DND-41 (cell line): Measurements from ENCODE around the gene PITPNM1.

Source experiments
- ATAC-seq: fragments of 200-7000 bp; cut with Tn5 transposase; 3 replicates; pipeline ENCODE4 v1.9.1; 2021; ENCODE audit warnings: low read depth; ENCODE audit not compliant: insufficient read depth
- DNase-seq: peaks from one replicate; pipeline ENCODE4 v3.0.0-alpha.2; 2020
- H2AFZ ChIP-seq: 2 replicates; pipeline ENCODE4 v1.6.0; 2012; ENCODE audit warnings: low read depth, low read length
- H3K27ac ChIP-seq: 2 replicates; pipeline ENCODE4 v1.5.1; 2012; ENCODE audit warnings: low read length, inconsistent platforms
- H3K27me3 ChIP-seq: fragments of 200-600 bp; sonication (generic); 2 replicates; pipeline ENCODE4 v1.6.0; 2012; ENCODE audit warnings: low read length, mild to moderate bottlenecking, inconsistent platforms; ENCODE audit not compliant: insufficient read depth, poor library complexity
- H3K36me3 ChIP-seq: 2 replicates; pipeline ENCODE4 v1.5.1; 2012; ENCODE audit warnings: low read length, inconsistent platforms; ENCODE audit not compliant: insufficient read depth
- H3K4me1 ChIP-seq: 2 replicates; pipeline ENCODE4 v1.5.1; 2012; ENCODE audit warnings: mild to moderate bottlenecking, low read length; ENCODE audit not compliant: insufficient read depth
- H3K4me2 ChIP-seq: 2 replicates; pipeline ENCODE4 v1.6.0; 2012; ENCODE audit warnings: mild to moderate bottlenecking, moderate library complexity, low read length, inconsistent platforms; ENCODE audit not compliant: insufficient read depth
- H3K4me3 ChIP-seq, 2 experiments: fragments of 200-600 bp in 1 of 2; shearing (Covaris generic) in 1 of 2; 2 replicates each; pipeline ENCODE4 v1.5.1; 2012 to 2016; ENCODE audit warnings: inconsistent platforms in 2 of 2, low read length in 2 of 2, mild to moderate bottlenecking in 2 of 2, low read depth in 1 of 2, moderate library complexity in 1 of 2
- H3K79me2 ChIP-seq: 2 replicates; pipeline ENCODE4 v1.6.0; 2012; ENCODE audit warnings: low read length, inconsistent platforms; ENCODE audit not compliant: insufficient read depth
- H3K9ac ChIP-seq: 2 replicates; pipeline ENCODE4 v1.6.0; 2012; ENCODE audit warnings: low read depth, mild to moderate bottlenecking, inconsistent platforms, low read length, moderate library complexity
- H3K9me3 ChIP-seq: 2 replicates; pipeline ENCODE4 v1.5.1; 2012; ENCODE audit warnings: low read length, moderate library complexity, mild to moderate bottlenecking, inconsistent platforms; ENCODE audit not compliant: insufficient read depth, severe bottlenecking
- H4K20me1 ChIP-seq: 2 replicates; pipeline ENCODE4 v1.6.0; 2012; ENCODE audit warnings: low read length; ENCODE audit not compliant: insufficient read depth
- EZH2 ChIP-seq: IDR thresholded peaks from 3 replicates; pipeline ENCODE4 v1.6.1; 2012; ENCODE audit warnings: borderline replicate concordance, low read depth, mild to moderate bottlenecking, moderate library complexity, low read length, inconsistent platforms; ENCODE audit not compliant: severe bottlenecking
- TF ChIP-seq, protein P1 (sequence below): IDR thresholded peaks from 2 replicates; pipeline ENCODE4 v1.5.1; 2012; ENCODE audit warnings: borderline replicate concordance, low read length, moderate library complexity, mild to moderate bottlenecking; ENCODE audit not compliant: poor library complexity, severe bottlenecking; ENCODE audit errors: extremely low read depth

Gene PITPNM1

DNA sequence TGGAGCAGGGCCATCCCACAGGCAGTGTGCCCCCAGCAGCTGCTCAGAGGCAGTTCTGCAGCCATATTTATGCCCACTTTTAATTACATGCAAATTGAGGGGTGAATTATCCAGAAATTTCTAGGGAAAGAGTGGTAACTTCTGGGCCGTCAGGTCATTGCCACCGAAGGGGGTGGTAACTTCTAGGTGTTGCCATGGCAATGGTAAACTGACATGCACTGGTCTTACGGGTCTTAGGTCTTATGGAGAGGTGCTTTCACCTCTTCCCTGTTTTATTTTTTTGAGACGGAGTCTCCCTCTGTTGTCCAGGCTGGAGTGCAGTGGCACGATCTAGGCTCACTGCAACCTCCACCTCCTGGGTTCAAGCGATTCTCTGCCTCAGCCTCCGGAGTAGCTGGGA is 32.3 kb downstream of the PITPNM1 start:
- Histone ChIP-seq H3K27ac (no peak overlapping the region), H3K4me2 (no peak overlapping the region), H2AFZ (no peak overlapping the region), H3K79me2 (peaks cover 11% of the 10 kb centered on the region), H3K27me3 (no peaks in the 10 kb centered on the region), H3K9ac (no peak overlapping the region), H4K20me1 (no peaks in the 10 kb centered on the region), H3K9me3 (no peaks in the 10 kb centered on the region), H3K4me1 (peaks cover 15% of the 10 kb centered on the region), H3K36me3 (no peaks in the 10 kb centered on the region), H3K4me3 (no peak overlapping the region)
- ATAC-seq, result no peak
- no peak for DNase-seq
- no peak for TF ChIP-seq EZH2
- TF ChIP-seq, protein P1, sequence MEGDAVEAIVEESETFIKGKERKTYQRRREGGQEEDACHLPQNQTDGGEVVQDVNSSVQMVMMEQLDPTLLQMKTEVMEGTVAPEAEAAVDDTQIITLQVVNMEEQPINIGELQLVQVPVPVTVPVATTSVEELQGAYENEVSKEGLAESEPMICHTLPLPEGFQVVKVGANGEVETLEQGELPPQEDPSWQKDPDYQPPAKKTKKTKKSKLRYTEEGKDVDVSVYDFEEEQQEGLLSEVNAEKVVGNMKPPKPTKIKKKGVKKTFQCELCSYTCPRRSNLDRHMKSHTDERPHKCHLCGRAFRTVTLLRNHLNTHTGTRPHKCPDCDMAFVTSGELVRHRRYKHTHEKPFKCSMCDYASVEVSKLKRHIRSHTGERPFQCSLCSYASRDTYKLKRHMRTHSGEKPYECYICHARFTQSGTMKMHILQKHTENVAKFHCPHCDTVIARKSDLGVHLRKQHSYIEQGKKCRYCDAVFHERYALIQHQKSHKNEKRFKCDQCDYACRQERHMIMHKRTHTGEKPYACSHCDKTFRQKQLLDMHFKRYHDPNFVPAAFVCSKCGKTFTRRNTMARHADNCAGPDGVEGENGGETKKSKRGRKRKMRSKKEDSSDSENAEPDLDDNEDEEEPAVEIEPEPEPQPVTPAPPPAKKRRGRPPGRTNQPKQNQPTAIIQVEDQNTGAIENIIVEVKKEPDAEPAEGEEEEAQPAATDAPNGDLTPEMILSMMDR, result no peak

DNA sequence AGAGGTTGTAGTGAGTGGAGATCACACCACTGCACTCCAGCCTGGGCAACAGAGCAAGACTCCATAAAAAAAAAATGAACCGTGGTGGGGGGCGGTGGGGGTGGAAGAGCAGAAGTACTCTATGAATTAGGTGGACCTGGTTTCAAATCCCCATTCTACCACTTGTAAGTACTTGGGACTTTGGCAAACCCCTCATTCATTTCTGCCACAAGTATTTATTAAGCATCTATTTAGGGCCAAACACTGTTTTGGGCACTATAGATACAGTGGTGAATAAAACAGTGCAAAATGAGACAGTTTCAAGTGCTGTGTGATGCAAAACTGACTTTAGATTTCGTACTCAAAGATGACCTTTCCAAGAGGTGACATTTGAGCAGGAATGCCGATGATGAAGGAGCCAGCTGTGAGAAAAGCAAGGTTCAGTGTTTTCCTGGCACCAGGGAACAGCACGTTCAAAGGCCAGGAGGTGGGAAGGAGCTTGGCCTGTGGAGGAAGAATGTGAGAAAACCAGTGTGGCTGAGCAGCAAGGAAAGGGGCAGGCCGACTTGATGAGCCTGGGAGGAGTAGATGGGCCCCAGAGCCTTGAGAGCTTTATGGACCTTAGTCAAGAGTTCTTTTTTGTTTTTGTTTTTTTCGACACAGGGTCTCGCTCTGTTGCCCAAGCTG is 34.7 kb downstream of the PITPNM1 start:
- TF ChIP-seq, protein P1, result no peak
- no peak for TF ChIP-seq EZH2
- peak overlapping the region; percentile 10; the same call in 1 of the 2 replicates for H2AFZ ChIP-seq
- 0 out of 2 replicates have a peak overlapping the region, but pooled peaks have one; percentile 8 for H3K27ac ChIP-seq
- no peaks in the 10 kb centered on the region for H4K20me1 ChIP-seq
- H3K79me2 ChIP-seq, result peaks cover 22% of the 10 kb centered on the region
- H3K4me3 ChIP-seq, result no peak overlapping the region
- H3K36me3 ChIP-seq, result peaks cover 4% of the 10 kb centered on the region; the same call in 1 of the 2 replicates
- no peak overlapping the region for H3K9ac ChIP-seq
- no peak for ATAC-seq
- H3K27me3 ChIP-seq, result no peaks in the 10 kb centered on the region
- H3K9me3 ChIP-seq, result no peaks in the 10 kb centered on the region
- no peak overlapping the region for H3K4me2 ChIP-seq
- no peak for DNase-seq
- H3K4me1 ChIP-seq, result peaks cover 39% of the 10 kb centered on the region

DNA sequence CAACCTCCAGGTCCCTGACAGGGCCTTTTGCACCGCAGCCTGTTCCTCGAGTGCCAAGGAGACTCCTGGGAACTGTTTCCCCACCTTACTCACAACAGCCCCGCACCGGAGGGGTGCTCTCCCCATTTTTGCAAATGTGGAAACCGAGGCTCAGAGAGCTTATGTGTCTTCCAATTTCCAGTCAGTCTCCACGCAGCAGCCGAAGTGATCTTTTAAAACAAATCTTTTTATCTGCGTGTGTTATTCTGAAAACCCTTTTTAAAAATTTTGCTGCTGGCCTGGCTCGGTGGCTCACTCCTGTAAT is 35.7 kb downstream of the PITPNM1 start:
- H4K20me1 ChIP-seq, result no peaks in the 10 kb centered on the region
- H3K36me3 ChIP-seq, result peaks cover 12% of the 10 kb centered on the region; the same call in 1 of the 2 replicates
- DNase-seq, result no peak
- H3K4me2 ChIP-seq, result peak overlapping the region; percentile 98
- ATAC-seq, result no peak
- H3K27me3 ChIP-seq, result no peaks in the 10 kb centered on the region
- H3K9me3 ChIP-seq, result no peaks in the 10 kb centered on the region
- peak overlapping the region; percentile 95 for H3K9ac ChIP-seq
- peak overlapping the region; percentile 62 for H2AFZ ChIP-seq
- peaks cover 30% of the 10 kb centered on the region for H3K79me2 ChIP-seq
- TF ChIP-seq EZH2, result no peak
- TF ChIP-seq, protein P1, result no peak
- H3K4me1 ChIP-seq, result peaks cover 45% of the 10 kb centered on the region
- H3K27ac ChIP-seq, result peak overlapping the region; percentile 78
- H3K4me3 ChIP-seq, result peak overlapping the region; percentile 12 to 60; a peak in 3 of 4 replicates
